Stimulated activated naive CD4-positive, alpha-beta T cell (primary cell): ENCODE data around the gene EPHA6.

Experiments
- DNase-seq, 6 experiments: peaks; one replicate each; lab custom pipeline; 2025; lab: John Stamatoyannopoulos, UW

The EPHA6 gene

DNA sequence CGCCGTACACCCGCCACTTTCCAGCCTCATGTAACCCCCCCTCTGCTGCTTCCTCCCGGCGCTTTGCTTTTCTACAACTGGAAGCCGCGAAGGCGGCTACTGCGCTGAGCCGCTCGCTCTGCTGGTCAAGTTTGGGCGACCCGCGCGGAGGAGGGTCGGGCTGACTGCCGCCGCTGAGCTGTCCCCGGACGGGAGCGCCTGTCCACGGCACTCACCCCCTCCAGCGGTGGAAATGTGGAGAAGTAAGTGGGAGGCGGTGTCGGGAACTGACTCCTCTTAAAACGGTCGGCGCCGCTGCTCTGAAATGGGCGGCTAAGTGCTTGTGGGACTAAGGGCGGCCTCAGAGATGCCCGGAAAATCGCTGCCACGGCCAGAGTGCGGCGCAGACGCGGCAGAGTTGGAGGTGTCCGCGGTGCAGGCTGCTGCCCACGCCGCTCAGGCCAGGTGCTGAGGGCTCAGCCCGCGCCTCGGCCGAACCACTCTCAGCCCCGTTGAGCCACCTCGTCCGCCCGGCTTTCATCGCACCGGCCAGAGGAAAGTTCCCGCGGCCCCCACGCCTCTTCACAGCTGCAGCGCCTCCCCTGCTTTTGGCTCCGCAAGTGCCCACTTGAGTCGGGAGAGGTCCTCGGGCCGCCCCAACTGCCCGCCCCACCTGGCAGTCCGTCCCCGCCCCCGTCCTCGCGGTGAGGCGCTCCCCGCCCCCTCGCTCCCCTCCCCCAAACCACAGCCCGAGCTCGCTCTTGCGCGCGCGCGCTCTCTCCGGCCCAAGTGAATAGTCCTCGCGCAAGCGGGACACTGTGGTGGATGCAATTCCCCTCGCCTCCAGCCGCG is at the start of gene EPHA6:
Gene EPHA6, plus strand, starts transcription at position 775 of the 831 bp plus-strand sequence.
- no peak for DNase-seq

DNA sequence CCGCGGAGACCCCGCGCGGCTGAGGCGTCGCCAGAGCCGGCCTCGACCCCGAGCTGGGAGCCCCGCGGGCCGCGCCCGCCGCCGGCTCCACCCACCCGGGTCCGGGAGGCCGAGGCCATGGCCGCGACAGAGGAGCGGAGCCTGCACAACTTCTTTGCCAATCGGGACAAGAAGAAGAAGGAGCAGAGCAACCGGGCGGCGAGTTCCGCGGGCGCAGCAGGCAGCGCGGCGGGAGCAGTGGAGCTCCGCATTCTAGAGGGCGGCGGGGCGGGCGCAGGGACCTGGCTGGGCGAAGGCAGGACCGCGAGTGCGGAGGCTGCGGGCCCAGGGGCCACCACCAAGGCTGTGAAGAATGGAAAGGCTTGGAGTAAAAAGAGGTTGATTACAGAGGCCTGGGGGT is 37.6 kb upstream of the EPHA6 start:
- DNase-seq: no peak

DNA sequence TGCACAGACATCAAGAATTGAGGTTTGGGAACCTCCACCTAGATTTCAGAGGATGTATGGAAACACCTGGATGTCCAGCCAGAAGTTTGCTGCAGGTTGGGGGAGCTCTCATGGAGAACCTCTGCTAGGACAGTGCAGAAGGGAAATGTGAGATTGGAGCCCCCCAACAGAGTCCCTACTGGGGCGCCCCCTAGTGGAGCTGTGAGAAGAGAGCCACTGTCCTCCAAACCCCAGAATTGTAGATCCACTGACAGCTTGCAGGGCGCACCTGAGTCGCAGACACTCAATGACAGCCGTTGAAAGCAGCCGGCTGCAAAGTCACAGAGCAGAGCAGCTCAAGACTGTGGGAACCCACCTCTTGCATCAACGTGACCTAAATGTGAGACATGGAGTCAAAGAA is 34.6 kb upstream of the EPHA6 start:
- no peak for DNase-seq

DNA sequence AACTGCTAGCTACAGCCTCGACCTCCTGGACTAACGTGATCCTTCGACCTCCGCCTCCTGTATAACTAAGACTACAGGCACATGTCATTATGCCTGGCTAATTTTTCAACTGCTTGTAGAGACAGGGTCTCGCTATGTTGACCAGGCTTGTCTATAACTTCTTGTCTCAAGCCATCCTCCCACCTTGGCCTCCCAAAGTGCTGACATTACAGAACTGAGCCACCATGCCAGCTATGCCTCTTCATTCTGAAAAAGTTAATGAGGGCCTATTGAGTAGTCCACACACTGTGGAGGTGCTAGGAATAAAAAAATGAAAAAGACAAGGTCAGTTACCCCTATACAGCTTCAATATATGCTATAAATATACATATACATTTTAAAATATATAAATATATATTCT is 18.3 kb upstream of the EPHA6 start:
- DNase-seq: no peak

DNA sequence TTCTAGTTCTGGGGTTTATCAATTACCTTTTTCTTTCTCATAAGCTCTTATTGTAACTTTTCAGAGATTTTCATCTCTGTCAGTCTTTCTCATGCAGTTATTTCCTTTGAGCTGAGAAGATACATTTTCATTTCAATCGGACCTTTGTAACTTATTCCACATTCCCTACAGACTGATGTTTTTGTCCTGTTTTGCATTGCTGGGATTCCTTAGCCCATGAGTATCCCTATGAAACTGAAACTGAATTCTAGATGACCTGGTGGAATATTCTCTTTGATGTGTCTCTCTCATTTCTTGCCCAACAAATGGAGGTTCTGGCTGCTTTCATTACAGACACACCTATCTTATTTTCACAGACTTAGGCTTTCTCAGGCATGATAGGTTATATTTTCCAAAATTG is 10.5 kb upstream of the EPHA6 start:
- DNase-seq: no peak

DNA sequence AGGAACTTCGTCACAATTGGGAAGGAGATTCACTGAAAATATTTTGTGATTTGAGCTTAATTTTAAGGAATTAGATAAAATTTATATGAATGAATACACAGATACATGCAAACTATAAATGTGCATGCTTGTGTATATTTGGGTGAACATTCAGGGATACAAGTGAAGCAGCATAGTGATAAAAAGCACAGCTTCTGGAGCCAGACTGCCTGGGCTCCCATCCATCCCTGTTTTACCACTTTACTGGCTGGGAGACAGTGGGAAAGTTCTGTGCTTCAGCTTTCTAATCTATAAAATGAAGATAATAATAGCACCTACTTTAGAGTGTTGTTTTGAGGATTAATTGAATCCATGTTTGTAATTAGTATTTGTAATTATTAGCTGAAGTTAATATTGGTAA is 8.1 kb upstream of the EPHA6 start:
- no peak for DNase-seq

DNA sequence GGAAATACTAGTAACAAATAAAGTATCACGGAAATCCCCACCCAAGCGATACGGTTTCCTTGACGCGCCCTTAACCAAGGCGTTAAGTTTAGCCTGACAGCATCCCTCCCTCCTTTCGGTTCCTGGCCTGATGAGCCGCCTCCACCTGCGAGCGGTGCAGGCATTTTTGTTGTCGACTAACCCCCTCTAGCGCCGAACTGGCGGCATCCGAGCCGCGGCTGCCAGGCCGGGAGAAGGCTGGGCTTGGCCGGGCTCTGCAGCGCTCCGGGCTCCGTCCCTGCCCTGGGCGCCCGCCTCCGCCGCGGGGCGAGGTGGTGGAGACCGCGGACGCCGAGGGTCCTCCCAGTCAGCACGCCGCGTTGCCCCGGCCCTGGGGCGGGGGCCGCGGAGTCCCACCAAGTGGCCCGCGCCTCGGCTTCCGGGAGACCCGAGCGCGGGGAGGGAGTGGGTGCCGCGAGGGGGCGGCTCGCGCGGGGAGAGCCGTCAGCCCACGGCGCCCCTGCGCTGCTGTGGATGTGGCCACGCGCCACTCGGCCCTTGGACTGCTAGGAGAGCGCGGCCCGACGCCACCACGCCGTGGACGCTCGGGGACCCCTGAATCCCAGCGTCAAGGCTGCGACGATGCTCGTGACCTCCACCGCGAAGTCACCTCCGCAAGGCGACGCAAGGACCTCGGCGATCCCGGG is 1.1 kb upstream of the EPHA6 start:
- DNase-seq: peak in 1 of 6 experiments; percentile 10

DNA sequence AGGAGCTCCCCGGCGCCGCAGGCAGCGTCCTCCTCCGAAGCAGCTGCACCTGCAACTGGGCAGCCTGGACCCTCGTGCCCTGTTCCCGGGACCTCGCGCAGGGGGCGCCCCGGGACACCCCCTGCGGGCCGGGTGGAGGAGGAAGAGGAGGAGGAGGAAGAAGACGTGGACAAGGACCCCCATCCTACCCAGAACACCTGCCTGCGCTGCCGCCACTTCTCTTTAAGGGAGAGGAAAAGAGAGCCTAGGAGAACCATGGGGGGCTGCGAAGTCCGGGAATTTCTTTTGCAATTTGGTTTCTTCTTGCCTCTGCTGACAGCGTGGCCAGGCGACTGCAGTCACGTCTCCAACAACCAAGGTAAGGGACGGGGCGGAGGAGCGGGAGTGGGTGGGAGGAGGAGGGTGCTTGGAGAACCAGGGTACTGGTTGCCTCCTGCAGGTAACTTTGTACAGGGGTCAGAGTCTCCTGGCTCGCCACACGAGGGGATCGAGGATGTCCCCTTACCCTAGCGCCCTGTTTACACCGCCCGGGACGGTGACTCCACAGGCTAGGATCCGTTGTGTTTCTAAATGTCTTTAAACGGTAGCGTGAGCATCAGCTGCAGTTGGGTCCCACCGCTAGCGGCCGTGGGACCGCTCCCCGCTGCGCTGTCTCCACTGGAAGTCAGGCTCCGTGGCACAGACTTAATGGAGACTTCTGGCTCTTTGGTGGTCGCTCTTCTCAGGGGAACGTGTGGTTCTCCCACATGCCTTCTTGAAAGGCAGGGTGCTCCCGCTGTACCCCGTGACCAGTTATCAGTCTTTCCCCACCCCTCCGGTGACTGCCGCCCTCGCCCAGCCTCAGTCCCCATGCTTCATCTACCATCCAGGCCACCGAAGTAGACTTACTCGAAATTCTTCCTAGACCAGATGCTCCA is 515 bp downstream of the EPHA6 start:
- no peak for DNase-seq

DNA sequence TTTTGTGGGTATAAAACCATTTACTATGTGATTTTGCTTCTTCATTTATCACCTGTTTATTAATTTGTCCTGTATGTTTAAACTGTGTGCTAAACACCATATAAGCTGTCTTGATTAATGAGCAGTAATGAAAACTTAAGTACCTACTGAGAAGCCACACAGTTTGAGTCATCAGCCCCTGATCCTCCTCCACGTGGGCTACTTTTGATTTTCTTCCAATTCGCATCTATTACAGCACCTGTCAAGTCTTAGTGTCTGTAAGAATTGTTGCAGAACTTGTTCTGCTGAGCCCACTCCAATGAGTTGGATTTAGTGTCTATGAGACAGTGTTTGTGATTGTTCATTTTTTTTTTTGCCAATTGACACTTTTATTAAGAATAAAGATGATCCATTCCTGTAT is 16.8 kb downstream of the EPHA6 start:
- DNase-seq: no peak

DNA sequence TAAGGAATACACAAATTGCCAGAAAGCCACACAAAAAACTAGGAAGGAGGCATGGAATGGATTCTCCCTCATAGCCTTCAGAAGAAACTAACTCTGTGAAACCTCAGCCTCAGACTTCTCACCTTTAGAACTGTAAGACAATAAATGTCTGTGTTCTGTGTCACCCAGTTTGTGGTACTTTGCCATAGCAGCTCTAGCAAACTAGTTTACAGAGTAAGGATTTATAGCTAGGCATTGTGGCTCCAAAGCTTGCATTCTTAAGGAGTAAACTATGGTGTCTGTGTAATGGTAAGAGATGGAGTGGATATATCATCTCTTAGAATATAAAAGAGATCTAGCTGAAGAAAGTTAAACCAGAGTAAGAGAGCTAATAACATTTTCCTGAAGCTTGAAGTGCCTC is 18.9 kb downstream of the EPHA6 start:
- DNase-seq: no peak

DNA sequence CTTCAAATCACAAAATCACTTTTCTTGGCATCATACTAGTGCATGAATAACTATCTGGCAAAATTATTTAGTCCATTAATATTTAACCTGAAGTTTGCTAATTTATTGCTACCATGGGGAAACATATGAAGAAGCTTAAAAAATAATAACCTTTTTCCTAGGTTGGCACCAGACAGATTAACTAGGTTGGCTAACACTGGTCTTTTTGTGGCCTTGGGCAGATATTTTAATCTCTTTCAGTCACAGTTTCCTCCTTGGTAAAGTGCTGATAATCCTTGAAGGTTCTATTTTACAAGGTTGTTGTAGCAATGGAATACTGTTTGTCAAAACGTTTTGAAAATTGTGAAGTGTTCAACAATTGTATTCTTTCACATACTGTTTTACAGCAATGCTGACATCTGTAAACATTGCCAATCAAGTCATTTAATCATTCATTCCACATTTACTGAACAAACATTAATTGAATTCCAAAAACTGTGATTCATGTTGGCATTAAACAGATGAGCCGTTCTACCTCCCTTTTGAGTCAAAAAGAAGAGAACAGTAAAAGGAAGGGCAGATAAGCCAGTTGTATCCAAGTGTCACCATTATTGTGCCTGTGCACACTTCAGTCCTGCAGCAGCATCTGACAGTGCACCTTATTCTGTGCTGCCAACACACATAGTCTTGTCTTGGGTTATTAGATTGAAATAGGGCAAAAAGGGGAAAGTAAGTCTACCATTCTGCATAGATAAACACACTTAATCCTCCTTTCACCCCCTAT is 21.9 kb downstream of the EPHA6 start:
- DNase-seq: no peak

DNA sequence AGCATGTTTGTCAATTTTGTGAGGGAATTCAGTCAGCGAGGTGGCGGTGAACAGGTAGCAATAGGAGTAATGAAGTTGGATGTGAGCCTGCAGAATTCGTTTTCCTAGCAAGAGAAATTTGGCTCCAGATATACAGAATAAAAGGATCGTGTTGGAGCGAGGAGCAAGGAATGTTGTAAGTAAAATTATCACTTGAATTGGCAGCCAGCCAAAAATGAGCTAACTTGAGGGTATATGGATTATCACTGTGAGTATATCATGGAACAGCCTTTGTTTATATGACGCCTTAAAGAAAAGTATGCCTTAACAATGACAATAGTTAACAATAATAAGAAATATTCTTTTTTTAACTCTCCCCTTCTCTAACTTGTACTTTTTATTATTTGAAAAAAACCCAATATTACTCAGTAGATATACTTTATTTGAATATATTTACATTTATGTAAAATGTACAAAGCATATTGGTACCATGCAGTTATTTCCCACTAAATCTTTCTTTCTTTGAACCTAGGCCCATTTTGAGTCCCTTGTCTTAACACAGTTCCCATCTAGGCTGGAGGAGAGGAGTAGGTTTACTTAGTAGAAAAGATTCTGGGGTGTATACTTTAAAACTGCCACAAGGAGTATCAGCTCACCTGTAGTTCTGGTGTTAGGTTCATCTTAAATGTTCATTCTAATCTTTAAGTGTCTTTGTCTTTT is 29.3 kb downstream of the EPHA6 start:
- DNase-seq: no peak

DNA sequence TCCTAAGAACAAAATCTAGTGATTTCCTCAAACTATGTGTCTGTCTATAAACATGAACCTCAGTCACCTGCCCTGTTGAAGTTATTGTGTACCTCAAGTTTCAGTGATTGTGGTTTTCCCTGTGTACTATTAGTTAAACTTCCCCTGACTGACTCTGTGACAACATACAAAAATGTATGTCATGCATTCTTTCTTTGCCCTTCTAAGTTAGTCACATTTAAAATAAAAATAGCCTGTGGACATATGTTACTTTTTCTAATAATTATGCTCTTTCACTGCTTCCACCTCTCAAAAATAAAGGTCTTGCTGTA is 29.8 kb downstream of the EPHA6 start:
- DNase-seq: no peak

DNA sequence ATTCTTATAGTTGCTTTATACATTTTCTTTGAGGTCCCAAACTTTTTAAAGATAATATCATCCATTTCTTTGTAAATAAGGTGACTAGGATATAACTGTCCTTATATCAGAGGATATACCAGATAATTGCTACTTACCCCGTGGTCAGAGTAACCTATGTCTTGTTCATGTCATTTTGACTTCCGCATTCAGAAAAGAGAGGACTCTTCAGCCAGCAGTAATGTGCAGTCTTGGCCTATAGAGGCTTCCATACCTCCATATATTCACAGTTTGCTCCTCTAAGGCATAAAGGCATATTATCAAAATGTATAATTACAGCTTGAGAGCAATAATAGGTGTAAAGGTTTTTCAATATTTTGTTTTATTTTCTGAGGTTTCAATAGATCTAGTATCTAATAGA is 38.5 kb downstream of the EPHA6 start:
- no peak for DNase-seq

DNA sequence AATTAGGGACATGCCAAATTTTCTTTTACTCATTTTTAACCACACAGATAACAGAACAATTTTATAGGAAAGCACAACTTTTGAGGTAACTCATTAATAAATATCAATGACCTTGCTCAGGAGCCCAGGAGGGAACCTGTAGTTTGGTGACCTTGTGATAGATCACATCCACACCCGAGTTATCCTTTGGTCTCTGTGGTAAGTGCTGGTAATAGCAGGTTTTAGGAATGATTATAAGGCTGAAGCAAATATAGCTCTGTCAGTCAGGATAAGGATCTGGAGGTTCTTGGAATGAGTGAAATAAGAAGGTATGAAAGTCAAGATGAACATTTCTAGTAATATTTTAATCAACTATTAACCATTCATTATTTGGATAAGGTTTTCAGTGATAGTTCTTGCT is 46.5 kb downstream of the EPHA6 start:
- DNase-seq: no peak

DNA sequence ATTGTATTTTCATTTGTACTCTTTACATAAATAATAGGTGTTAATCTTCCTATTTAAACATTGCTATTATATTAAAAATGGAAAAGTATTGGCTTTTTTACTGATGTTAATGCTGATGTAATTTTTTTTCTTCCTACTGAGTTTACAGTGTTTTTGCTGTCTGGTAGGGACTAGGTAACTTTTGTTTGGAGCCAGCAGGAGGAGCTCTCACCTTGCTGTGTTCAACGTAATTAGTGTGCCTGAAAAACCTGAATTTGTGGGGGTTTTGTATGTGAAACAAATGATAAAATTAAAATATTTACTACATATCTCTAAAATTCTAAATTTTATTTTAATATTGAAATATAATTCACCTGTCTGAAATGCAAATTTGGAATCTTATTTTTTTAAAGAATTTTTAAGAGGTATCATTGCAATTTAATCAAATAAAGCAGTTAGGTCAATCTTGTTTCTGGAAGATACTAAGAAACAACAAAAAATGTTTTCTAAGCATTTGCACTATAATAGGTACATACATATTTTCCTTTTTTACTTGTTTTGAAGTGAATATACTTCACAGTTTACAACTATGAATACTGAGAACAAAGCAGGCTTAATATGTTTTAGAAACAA is 48.8 kb downstream of the EPHA6 start:
- DNase-seq: no peak

DNA sequence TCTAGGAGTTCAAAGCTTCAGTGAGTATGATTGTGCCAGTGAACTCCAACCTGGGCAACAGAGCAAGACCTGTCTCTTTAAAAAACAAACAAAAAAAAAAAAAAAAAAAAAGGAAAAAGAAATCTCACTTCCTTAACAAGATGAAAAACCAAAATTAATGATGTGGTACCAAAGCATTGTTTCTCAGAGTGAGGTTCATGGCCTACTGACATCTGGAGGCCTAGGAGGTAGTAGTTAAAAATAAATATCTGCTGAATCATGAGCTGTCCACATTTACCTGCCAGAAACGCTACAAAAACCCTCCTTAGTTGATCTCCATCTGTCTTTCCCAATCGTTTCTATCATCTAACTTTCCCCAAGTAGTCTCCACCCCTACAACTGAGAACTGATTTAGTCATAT is 51.2 kb downstream of the EPHA6 start:
- no peak for DNase-seq

DNA sequence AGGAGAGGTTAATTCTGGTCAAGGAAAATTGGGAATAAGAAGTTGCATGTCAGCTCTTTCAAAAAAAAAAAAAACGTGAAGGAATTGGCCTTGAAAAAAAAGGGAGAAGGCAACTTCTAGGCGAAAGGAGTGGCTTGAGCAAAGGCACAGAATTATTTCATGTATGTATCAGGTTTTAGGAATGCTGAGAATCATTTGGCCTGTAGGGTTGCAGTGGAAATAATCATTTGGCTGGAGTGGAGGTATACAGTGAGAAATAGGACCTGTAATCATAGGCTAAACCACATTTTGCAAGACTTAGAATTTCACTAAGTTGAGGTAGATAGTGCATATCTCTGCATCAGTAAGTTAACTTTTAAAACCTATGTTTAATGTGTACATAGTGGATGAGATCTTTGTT is 54.9 kb downstream of the EPHA6 start:
- no peak for DNase-seq

DNA sequence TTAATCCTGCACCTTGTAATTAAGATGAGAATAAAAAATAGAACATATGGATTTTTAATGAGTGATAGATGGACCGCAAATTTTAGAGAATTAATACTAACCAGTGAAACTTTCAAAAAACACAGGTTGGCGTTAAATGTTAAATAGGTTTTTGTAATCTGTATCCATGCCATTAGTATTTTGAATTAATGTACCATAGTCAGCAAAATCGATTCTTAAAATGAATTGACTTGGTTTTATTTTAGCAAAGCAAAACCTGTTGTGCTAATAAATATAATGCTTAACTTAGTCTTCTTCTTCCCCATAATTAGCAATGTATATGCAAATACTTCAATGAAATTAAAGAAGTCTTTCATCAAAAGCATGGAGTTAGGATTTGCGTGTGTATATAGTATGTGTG is 63.1 kb downstream of the EPHA6 start:
- DNase-seq: no peak

DNA sequence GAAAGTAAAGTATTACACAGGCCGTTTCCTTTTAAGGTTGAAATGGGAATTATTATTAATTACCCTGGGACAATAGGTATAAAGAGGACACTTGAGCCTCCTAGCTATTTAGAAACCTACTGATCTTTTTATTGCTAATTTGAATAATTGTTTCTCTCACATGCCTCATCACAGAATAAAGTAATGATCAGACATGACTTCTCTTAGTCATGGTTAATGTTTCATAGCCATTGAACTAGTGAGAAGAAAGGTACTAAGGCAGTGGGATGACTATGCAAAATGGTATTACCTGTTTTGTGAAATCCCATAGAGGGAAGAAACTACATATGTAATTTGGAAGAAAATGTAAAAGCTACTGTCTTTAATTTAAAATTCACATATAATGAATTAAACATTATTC is 85.6 kb downstream of the EPHA6 start:
- no peak for DNase-seq

DNA sequence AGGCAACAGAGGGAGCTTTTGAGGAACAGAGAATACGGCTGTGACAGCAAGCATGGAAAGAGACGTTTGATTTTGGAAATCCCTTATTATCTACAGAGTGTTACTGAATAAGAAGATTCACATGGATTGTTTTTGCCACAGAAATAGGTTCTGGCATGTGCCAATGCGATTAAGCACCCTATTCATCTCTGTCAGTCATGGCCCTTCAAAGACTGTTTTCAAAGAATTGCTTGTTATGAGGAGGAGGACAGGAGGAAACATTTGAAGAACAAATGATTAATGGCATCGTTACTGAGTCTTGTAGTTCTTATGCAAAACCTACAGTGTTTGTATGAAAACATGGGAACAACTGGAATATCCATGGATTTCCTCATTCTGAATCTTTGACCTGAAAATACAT is 86.2 kb downstream of the EPHA6 start:
- no peak for DNase-seq
